PC-3 (cell line): Measurements from ENCODE around the gene NREP.

Experiments used
- CTCF ChIP-seq: fragments of 300-600 bp; sonication (generic); conservative IDR thresholded peaks from 2 replicates; pipeline ENCODE4 v1.5.1; 2017; ENCODE audit warnings: antibody characterized with exemption, low read depth, mild to moderate bottlenecking, low read length
- EZH2 ChIP-seq: fragments of 300-600 bp; sonication (generic); IDR thresholded peaks from one replicate; pipeline ENCODE4 v1.6.1; 2017; ENCODE audit warnings: antibody characterized with exemption, mild to moderate bottlenecking, low read length; ENCODE audit not compliant: unreplicated experiment

- TF ChIP-seq EZH2: no peak
- no peak for TF ChIP-seq CTCF
Observed at GRCh38 chr5:111805071-111805470, 48.1 kb upstream of the NREP start.
